ENCODE measurements around the gene PSEN2. TPM values are rescaled to one million over a fixed set of nuclear protein-coding genes. Genes with fewer than 3 reads are reported as not detected.

PSEN2 gene
- total RNA-seq, 1 experiment from 2014 or later: 17.4 TPM

DNA sequence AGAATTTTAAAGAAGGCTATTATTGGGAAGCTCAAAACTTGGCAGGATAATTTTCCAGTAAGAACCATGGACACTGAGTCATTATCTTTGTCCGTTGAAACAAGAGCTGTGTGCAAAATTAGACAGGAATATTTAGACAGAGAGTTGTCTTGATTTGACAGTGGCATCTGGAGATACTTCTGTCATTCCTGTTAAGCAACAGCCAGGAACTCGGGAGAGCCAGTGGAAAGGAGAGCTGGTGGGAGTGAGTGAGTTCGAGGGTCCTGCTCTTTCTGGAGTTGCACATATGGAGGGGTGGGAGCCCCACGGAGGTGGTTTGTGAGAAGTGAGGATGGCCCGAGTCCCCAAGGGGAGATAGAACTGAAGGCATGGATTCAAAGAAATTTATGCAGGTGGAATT, 72.7 kb downstream of the PSEN2 start:
- no peak overlapping the region for H3K4ac ChIP-seq (ENCODE audit: low read depth, low read length)
- no peaks in the 10 kb centered on the region for H3K27me3 ChIP-seq (ENCODE audit: insufficient read depth, low read length)
- no peak overlapping the region for H2BK120ac ChIP-seq (ENCODE audit: low read depth, low read length, poor library complexity, severe bottlenecking)
- no peak overlapping the region for H4K91ac ChIP-seq (ENCODE audit: insufficient read length, low read depth, low read length)
- H3K4me1 ChIP-seq (ENCODE audit: insufficient read depth, low read length): peaks cover 8% of the 10 kb centered on the region
- no peak overlapping the region for H4K8ac ChIP-seq (replicated peaks; ENCODE audit: insufficient read length, low read depth, low read length)
- no peak for DNase-seq
- no peak overlapping the region for H4K5ac ChIP-seq (ENCODE audit: insufficient read length, low read depth, low read length)
- H3K56ac ChIP-seq (ENCODE audit: insufficient read length, low read depth, low read length): no peak overlapping the region
- H2BK20ac ChIP-seq (ENCODE audit: low read depth, low read length, poor library complexity, severe bottlenecking): no peak overlapping the region
- no peak overlapping the region for H2BK15ac ChIP-seq (ENCODE audit: low read depth, low read length)
- H3K79me1 ChIP-seq (ENCODE audit: insufficient read depth, low read depth, low read length, poor library complexity, severe bottlenecking): peaks cover 2% of the 10 kb centered on the region
- no peak overlapping the region for H3K27ac ChIP-seq (ENCODE audit: insufficient read length, low read depth, low read length)
- H3K9me3 ChIP-seq (ENCODE audit: control insufficient read depth, low read depth, low read length): no peaks in the 10 kb centered on the region
- no peaks in the 10 kb centered on the region for H3K79me2 ChIP-seq (ENCODE audit: insufficient read depth, low read length)
- Mint-ChIP-seq H3K4me1 (peaks cover 58 to 66% of the 10 kb centered on the region in 2 experiments), H3K27ac (peak overlapping the region in 1 of 3 experiments; percentile 23; a peak in 1 of 7 replicates), H3K36me3 (ENCODE audit: insufficient read depth in 1 of 3, low read depth in 3 of 3) (peaks cover 4 to 9% (median 8%) of the 10 kb centered on the region in 3 experiments), H3K4me3 (no peak overlapping the region), H3K9me3 (peaks cover 2% of the 10 kb centered on the region in 2 experiments; a peak in 1 of 5 replicates), H3K27me3 (ENCODE audit: low read depth) (peaks cover 9% of the 10 kb centered on the region)
- H3K4me2 ChIP-seq (ENCODE audit: insufficient read depth, insufficient read length, low read length): no peak overlapping the region
- no peak overlapping the region for H3K23ac ChIP-seq (ENCODE audit: insufficient read length, low read depth, low read length)
- no peak overlapping the region for H3K9ac ChIP-seq (ENCODE audit: extremely low read depth, insufficient read length, low read length)
- no peak overlapping the region for H2BK5ac ChIP-seq (ENCODE audit: insufficient read length, low read length)
- no peak overlapping the region for H3K18ac ChIP-seq (ENCODE audit: insufficient read length, low read depth, low read length)
- no peak overlapping the region for H2AK5ac ChIP-seq (ENCODE audit: insufficient read length, low read length)
- H3K14ac ChIP-seq (ENCODE audit: insufficient read depth, low read length): no peak overlapping the region
- H4K20me1 ChIP-seq (ENCODE audit: control insufficient read depth, insufficient read depth, insufficient read length): no peaks in the 10 kb centered on the region
- H3T11ph ChIP-seq (ENCODE audit: low read length): no peak overlapping the region
- no peak overlapping the region for H2AFZ ChIP-seq (ENCODE audit: low read length)
- WGBS (ENCODE audit: extremely low coverage, insufficient read length, low lambda C conversion rate): no CpG with 5 or more reads among the region's 5 CpGs
- H3K23me2 ChIP-seq (ENCODE audit: insufficient read length, low read depth, low read length, poor library complexity, severe bottlenecking): peaks cover 11% of the 10 kb centered on the region
- no peak overlapping the region for H2BK12ac ChIP-seq (ENCODE audit: insufficient read length, low read depth, low read length)
- TF ChIP-seq, protein P1, sequence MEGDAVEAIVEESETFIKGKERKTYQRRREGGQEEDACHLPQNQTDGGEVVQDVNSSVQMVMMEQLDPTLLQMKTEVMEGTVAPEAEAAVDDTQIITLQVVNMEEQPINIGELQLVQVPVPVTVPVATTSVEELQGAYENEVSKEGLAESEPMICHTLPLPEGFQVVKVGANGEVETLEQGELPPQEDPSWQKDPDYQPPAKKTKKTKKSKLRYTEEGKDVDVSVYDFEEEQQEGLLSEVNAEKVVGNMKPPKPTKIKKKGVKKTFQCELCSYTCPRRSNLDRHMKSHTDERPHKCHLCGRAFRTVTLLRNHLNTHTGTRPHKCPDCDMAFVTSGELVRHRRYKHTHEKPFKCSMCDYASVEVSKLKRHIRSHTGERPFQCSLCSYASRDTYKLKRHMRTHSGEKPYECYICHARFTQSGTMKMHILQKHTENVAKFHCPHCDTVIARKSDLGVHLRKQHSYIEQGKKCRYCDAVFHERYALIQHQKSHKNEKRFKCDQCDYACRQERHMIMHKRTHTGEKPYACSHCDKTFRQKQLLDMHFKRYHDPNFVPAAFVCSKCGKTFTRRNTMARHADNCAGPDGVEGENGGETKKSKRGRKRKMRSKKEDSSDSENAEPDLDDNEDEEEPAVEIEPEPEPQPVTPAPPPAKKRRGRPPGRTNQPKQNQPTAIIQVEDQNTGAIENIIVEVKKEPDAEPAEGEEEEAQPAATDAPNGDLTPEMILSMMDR (conservative IDR thresholded peaks at IDR 0.05): no peak
